Suprapubic skin (tissue), 3 donors: ENCODE measurements around the gene EIF2A.

Source experiments
- POLR2A ChIP-seq, 2 donors: fragments of 450-650 bp; IDR thresholded peaks; one replicate each; pipeline ENCODE4 v1.6.1; 2017; ENCODE audit warnings: antibody characterized with exemption in 2 of 2, mild to moderate bottlenecking in 2 of 2, moderate library complexity in 2 of 2
- TF ChIP-seq, protein P1 (sequence below), 2 donors: fragments of 200-600 bp in 1 of 2; fragments of 450-650 bp in 1 of 2; sonication (generic) in 1 of 2; IDR thresholded peaks; one replicate each; pipeline ENCODE4 v1.5.1; 2016 to 2019; ENCODE audit warnings: antibody characterized with exemption in 2 of 2, mild to moderate bottlenecking in 1 of 2, moderate library complexity in 1 of 2

DNA sequence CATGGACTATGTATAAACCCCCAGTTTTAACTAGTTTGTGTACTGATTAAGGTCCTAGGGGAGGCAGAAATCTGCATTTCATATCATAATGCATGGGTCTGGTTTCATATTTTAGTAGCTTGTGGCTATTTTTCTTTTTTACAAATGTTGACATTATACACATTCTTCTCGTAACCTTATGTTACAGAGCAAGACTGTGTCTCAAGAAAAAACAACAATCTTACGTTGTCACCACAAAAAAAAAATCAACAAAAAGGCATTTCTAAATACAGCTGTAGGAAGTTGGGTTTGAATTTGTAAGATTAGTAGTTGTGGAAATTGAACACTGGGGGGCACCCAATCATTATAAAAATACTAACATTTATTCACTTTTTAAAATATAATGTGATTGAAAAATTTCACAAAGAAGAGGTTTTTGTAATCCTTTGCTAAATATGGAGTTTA lies 18.2 kb upstream of the EIF2A start:
- TF ChIP-seq POLR2A (IDR thresholded peaks at IDR 0.05), result no peak
- TF ChIP-seq, protein P1, sequence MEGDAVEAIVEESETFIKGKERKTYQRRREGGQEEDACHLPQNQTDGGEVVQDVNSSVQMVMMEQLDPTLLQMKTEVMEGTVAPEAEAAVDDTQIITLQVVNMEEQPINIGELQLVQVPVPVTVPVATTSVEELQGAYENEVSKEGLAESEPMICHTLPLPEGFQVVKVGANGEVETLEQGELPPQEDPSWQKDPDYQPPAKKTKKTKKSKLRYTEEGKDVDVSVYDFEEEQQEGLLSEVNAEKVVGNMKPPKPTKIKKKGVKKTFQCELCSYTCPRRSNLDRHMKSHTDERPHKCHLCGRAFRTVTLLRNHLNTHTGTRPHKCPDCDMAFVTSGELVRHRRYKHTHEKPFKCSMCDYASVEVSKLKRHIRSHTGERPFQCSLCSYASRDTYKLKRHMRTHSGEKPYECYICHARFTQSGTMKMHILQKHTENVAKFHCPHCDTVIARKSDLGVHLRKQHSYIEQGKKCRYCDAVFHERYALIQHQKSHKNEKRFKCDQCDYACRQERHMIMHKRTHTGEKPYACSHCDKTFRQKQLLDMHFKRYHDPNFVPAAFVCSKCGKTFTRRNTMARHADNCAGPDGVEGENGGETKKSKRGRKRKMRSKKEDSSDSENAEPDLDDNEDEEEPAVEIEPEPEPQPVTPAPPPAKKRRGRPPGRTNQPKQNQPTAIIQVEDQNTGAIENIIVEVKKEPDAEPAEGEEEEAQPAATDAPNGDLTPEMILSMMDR (IDR thresholded peaks at IDR 0.05), result peak in 1 of 2 donors; percentile 3
